T-helper 17 cell (primary cell): ENCODE measurements around the gene COMMD1. TPM values are rescaled to one million over a fixed set of nuclear protein-coding genes. Genes with fewer than 3 reads are reported as not detected.

Experiments
- ATAC-seq: fragments of 150-1000 bp; cut with Tn5 transposase; 2 replicates; pipeline ENCODE4 v1.10.0; 2021; ENCODE audit warnings: mild to moderate bottlenecking, moderate library complexity
- DNase-seq, 3 donors: peaks; one replicate each; pipeline versions ENCODE4 v3.0.0 to v3.0.0-alpha.2; 2020 to 2021
- H3K9me3 ChIP-seq: one replicate; pipeline ENCODE4 v1.7.0; 2013; ENCODE audit warnings: low read length, mild to moderate bottlenecking; ENCODE audit not compliant: control insufficient read depth, poor library complexity, severe bottlenecking
- H3K27ac Mint-ChIP-seq: one replicate; pipeline ENCODE4 v1.8.0; 2022; ENCODE audit warnings: mild to moderate bottlenecking, moderate library complexity, mixed read lengths
- H3K27me3 Mint-ChIP-seq: one replicate; pipeline ENCODE4 v1.8.0; 2022; ENCODE audit warnings: mixed read lengths
- H3K36me3 Mint-ChIP-seq: one replicate; pipeline ENCODE4 v1.8.0; 2022; ENCODE audit warnings: low read depth, mixed read lengths
- H3K4me1 Mint-ChIP-seq: one replicate; pipeline ENCODE4 v1.8.0; 2022; ENCODE audit warnings: mild to moderate bottlenecking, mixed read lengths
- H3K4me3 Mint-ChIP-seq: one replicate; pipeline ENCODE4 v1.8.0; 2022; ENCODE audit warnings: mild to moderate bottlenecking, moderate library complexity, mixed read lengths
- total RNA-seq, 4 donors: library from RNA in 2 of 4; stranded (reverse) in 2 of 4; gene quantifications; one replicate each; pipeline ENCODE4 v1.2.3 and lab custom pipeline; 2022 to 2026

Gene COMMD1
- total RNA-seq, 2 donors from 2014 or later, result 21.5 to 23.8 TPM

DNA sequence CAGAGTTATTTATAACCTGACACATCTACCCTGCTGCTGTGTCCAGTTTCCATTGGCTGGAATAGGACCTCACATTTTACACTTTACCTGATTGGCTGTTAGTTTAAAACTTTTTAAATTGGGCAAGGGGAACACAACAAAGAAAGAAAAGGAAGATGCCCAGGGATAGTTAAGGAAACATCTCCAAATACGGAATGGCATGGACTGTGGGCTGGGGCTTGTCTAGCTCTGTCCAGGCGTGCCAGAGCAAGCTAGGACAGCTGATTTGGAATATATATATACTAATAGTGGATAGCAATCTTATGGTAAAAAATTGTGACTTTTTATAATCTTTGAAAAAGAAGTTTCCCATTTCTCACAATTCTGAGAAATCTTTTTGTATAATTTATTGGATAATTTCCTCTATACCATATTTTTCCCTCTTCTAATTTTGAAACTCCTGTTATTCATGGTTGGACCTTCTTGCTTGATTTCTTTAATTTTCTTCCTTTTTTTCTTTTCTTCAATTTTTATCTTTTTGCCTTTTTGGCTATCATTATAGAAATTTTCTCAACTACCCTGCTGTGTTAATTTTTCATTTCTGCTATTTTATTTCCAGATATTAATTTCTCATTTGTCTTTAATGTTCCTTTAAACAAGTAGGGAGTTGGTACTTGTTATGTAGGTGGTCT lies 55.9 kb downstream of the COMMD1 start:
- Mint-ChIP-seq H3K4me1 (peaks cover 8% of the 10 kb centered on the region), H3K36me3 (no peaks in the 10 kb centered on the region), H3K27ac (no peak overlapping the region), H3K4me3 (no peak overlapping the region), H3K27me3 (no peaks in the 10 kb centered on the region)
- no peak for ATAC-seq
- H3K9me3 ChIP-seq, result no peaks in the 10 kb centered on the region
- no peak for DNase-seq

- Mint-ChIP-seq H3K27ac (no peak overlapping the region), H3K4me1 (peaks cover 5% of the 10 kb centered on the region), H3K36me3 (no peaks in the 10 kb centered on the region), H3K27me3 (no peaks in the 10 kb centered on the region), H3K4me3 (no peak overlapping the region)
- DNase-seq (no peak), ATAC-seq (no peak)
- no peaks in the 10 kb centered on the region for H3K9me3 ChIP-seq
These were observed 56.9 kb downstream of the COMMD1 start for GRCh38 chr2:61962095-61962984.

- no peak overlapping the region for H3K27ac Mint-ChIP-seq
- no peak for DNase-seq
- H3K36me3 Mint-ChIP-seq, result no peaks in the 10 kb centered on the region
- no peak for ATAC-seq
- H3K9me3 ChIP-seq, result no peaks in the 10 kb centered on the region
- H3K4me3 Mint-ChIP-seq, result no peak overlapping the region
- H3K27me3 Mint-ChIP-seq, result no peaks in the 10 kb centered on the region
- H3K4me1 Mint-ChIP-seq, result peaks cover 3% of the 10 kb centered on the region
These were observed 60.7 kb downstream of the COMMD1 start for GRCh38 chr2:61966087-61966727.

DNA sequence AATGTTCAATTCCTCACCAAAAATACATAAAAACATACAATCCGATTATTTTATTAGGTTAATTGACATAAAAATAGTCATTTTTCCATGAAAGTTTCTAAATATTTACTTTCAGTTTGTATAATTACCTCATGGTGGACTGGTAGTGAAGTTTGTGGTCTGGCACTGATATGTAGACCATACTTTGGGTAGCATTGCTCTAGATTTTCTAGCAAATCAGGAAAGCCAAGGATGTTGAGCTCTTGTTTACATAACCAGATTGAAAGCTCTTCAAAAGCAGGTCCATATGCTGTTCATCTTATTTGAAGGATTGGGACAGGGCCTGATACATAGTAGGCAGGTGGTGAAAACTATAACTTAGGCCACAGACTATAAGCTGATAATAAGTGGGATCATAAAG lies 61.8 kb downstream of the COMMD1 start:
- DNase-seq, result no peak
- H3K36me3 Mint-ChIP-seq, result no peaks in the 10 kb centered on the region
- H3K27me3 Mint-ChIP-seq, result no peaks in the 10 kb centered on the region
- no peak overlapping the region for H3K4me3 Mint-ChIP-seq
- no peak overlapping the region for H3K27ac Mint-ChIP-seq
- peaks cover 4% of the 10 kb centered on the region for H3K4me1 Mint-ChIP-seq
- no peaks in the 10 kb centered on the region for H3K9me3 ChIP-seq
- no peak for ATAC-seq

GRCh38 chr2:61969376-61969775 lies 63.9 kb downstream of the COMMD1 start:
- Mint-ChIP-seq H3K36me3 (peaks cover 2% of the 10 kb centered on the region), H3K27me3 (no peaks in the 10 kb centered on the region), H3K4me3 (no peak overlapping the region), H3K4me1 (peaks cover 2% of the 10 kb centered on the region), H3K27ac (no peak overlapping the region)
- H3K9me3 ChIP-seq, result no peaks in the 10 kb centered on the region
- no peak for DNase-seq
- ATAC-seq, result no peak

GRCh38 chr2:61970807-61971556 lies 65.5 kb downstream of the COMMD1 start:
- DNase-seq (no peak), ATAC-seq (no peak)
- H3K4me1 Mint-ChIP-seq, result peaks cover 6% of the 10 kb centered on the region
- no peak overlapping the region for H3K4me3 Mint-ChIP-seq
- H3K9me3 ChIP-seq, result no peaks in the 10 kb centered on the region
- H3K36me3 Mint-ChIP-seq, result peaks cover 2% of the 10 kb centered on the region
- peak overlapping the region; percentile 39 for H3K27ac Mint-ChIP-seq
- no peaks in the 10 kb centered on the region for H3K27me3 Mint-ChIP-seq

DNA sequence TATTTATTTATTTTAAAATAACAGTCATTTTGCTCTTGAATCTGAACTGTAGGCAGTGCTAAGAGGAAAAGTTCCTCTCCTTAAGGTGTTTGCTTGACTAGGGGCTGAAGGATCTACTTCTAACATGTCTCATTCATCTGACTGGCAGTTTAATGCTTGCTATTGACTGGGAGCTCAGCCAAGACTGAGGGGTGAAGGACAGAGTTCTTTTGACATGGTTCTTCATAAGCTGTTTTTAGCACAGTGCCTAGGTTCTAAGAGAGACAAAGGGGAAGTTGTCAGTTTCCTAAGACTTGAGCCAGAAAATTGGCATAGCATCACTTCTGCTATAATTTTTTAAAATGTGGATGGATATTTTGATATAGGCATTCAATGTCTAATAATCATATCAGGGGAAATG lies 73.0 kb downstream of the COMMD1 start:
- DNase-seq, result no peak
- no peak overlapping the region for H3K27ac Mint-ChIP-seq
- no peaks in the 10 kb centered on the region for H3K27me3 Mint-ChIP-seq
- peaks cover 11% of the 10 kb centered on the region for H3K4me1 Mint-ChIP-seq
- no peak for ATAC-seq
- H3K36me3 Mint-ChIP-seq, result peaks cover 4% of the 10 kb centered on the region
- H3K4me3 Mint-ChIP-seq, result no peak overlapping the region
- no peaks in the 10 kb centered on the region for H3K9me3 ChIP-seq

- peaks cover 8% of the 10 kb centered on the region for H3K4me1 Mint-ChIP-seq
- no peak for ATAC-seq
These were observed 75.3 kb downstream of the COMMD1 start for GRCh38 chr2:61980758-61981157.

DNA sequence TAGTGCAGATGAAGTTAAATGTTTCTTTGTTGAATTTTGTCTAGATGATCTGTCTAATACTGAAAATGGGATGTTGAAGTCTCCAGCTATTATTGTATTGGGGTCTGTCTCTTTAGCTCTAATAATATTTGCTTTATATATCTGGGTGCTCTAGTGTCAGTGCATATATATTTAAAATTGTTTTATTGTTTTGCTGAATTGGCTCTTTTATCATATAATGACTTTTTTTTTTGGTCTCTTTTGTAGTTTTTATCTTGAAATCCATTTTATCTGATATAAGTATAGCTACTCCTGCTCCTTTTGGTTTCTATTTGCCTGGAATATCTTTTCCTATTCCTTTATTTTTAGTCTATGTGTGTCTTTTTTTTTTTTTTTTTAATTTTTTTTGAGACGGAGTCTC lies 79.2 kb downstream of the COMMD1 start:
- peaks cover 4% of the 10 kb centered on the region for H3K4me1 Mint-ChIP-seq
- H3K4me3 Mint-ChIP-seq, result no peak overlapping the region
- ATAC-seq (no peak), DNase-seq (no peak)
- H3K27ac Mint-ChIP-seq, result no peak overlapping the region
- no peaks in the 10 kb centered on the region for H3K27me3 Mint-ChIP-seq
- peaks cover 8% of the 10 kb centered on the region for H3K36me3 Mint-ChIP-seq
- H3K9me3 ChIP-seq, result no peaks in the 10 kb centered on the region

More at GRCh38 chr2:61980758-61981157, 75.3 kb downstream of the COMMD1 start:
- DNase-seq, result no peak
- Mint-ChIP-seq H3K36me3 (peaks cover 4% of the 10 kb centered on the region), H3K4me3 (no peak overlapping the region), H3K27me3 (no peaks in the 10 kb centered on the region), H3K27ac (no peak overlapping the region)
- H3K9me3 ChIP-seq, result no peaks in the 10 kb centered on the region

GRCh38 chr2:61988462-61989366 lies 83.2 kb downstream of the COMMD1 start:
- H3K9me3 ChIP-seq, result no peaks in the 10 kb centered on the region
- Mint-ChIP-seq H3K27me3 (no peaks in the 10 kb centered on the region), H3K27ac (no peak overlapping the region), H3K4me3 (no peak overlapping the region), H3K4me1 (peaks cover 10% of the 10 kb centered on the region), H3K36me3 (peaks cover 7% of the 10 kb centered on the region)
- DNase-seq, result no peak
- no peak for ATAC-seq

DNA sequence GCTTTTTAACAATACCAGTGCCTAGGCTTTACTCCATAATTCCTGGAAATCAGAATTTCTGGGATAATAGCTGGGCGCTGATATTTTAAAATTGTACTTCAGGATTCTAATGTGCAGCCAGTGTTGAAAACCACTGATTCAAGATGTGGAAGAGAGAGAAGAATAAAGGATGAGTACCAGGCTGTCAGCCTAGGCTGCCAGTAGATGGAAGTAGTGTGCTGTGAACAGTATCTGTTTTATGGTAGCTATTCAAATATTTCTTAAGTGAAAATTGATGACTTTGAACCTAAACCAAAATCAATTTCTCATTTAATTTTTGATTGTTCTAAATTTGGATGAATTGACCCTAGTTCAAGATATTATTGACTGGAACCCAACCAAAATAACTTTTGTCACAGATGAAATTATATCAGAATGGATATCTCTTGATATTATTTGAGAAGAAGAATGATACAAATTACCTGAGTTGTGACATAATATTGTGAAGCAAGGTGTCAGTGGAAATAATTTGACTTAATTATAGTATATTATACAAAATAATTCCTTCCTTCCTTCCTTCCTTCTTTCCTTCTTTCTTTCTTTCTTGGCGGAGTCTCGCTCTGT lies 88.0 kb downstream of the COMMD1 start:
- H3K27me3 Mint-ChIP-seq, result no peaks in the 10 kb centered on the region
- H3K9me3 ChIP-seq, result no peaks in the 10 kb centered on the region
- H3K36me3 Mint-ChIP-seq, result peaks cover 2% of the 10 kb centered on the region
- ATAC-seq, result peak; percentile 50
- no peak for DNase-seq
- no peak overlapping the region for H3K27ac Mint-ChIP-seq
- H3K4me1 Mint-ChIP-seq, result peaks cover 6% of the 10 kb centered on the region
- no peak overlapping the region for H3K4me3 Mint-ChIP-seq

GRCh38 chr2:61994531-61994930 lies 89.1 kb downstream of the COMMD1 start:
- H3K9me3 ChIP-seq, result no peaks in the 10 kb centered on the region
- ATAC-seq (no peak), DNase-seq (no peak)
- H3K4me1 Mint-ChIP-seq, result peaks cover 6% of the 10 kb centered on the region
- no peak overlapping the region for H3K27ac Mint-ChIP-seq
- H3K36me3 Mint-ChIP-seq, result peaks cover 2% of the 10 kb centered on the region
- H3K4me3 Mint-ChIP-seq, result no peak overlapping the region
- H3K27me3 Mint-ChIP-seq, result no peaks in the 10 kb centered on the region
